Occipital lobe (tissue), 2 donors: ENCODE results near the gene VSTM5. TPM values are rescaled to one million over a fixed set of nuclear protein-coding genes. Genes with fewer than 3 reads are reported as not detected.

ENCODE experiments used
- DNase-seq: peaks from one replicate; lab custom pipeline; 2025; lab: John Stamatoyannopoulos, UW
- total RNA-seq: library from RNA; depleted of rRNA; stranded (reverse); fragments of >200 nt; gene quantifications from one replicate; pipeline ENCODE4 v1.2.3, GENCODE V29; 2014

The VSTM5 gene
- total RNA-seq, 1 donor from 2014 or later: 1.1 TPM

- no peak for DNase-seq
Measured at GRCh38 chr11:93842461-93842860, 8.0 kb downstream of the VSTM5 start.

DNA sequence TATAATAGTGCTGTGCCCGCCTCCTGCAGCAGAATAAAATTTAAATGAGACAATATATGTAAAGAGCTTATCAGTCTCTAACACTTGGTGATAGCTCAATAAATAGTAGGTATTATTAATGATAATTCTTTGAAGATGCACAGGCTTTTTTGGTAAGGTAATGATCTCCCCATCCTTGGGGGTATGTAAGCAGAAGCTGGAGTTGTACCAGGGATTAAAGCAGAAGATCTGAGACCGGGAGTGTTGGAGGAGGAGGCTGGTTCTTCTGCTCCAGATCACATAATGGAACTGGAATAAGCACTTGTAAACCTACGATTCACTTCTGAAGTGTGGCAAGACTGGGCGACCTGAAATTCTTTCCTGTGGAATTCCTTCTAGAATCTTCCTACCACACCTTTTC, 8.4 kb downstream of the VSTM5 start:
- DNase-seq: no peak

- DNase-seq: no peak
Measured at GRCh38 chr11:93841446-93841845, 9.0 kb downstream of the VSTM5 start.

- DNase-seq: no peak
Measured at GRCh38 chr11:93840981-93841380, 9.4 kb downstream of the VSTM5 start.

- DNase-seq: no peak
Measured at GRCh38 chr11:93840180-93840579, 10.2 kb downstream of the VSTM5 start.

GRCh38 chr11:93838967-93839366, 11.5 kb downstream of the VSTM5 start:
- DNase-seq: no peak

DNA sequence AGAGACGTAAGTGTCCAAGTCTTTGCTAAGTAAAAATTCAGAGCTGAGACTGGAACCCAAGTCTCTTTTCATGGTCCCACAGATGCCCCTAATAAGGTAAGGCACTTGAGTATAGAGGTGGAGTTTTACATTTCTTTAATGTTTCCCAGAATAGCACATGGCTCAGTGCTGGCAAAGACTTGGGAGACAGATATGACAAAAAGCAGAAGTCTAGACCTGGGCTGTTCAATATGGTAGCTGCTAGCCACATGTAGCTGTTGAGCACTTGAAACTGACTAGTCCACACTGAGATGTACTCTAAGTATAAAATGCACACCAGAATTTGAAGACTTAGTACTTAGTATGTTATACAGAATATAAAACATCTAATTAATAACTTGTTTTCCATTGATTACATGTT, 17.6 kb downstream of the VSTM5 start:
- no peak for DNase-seq

DNA sequence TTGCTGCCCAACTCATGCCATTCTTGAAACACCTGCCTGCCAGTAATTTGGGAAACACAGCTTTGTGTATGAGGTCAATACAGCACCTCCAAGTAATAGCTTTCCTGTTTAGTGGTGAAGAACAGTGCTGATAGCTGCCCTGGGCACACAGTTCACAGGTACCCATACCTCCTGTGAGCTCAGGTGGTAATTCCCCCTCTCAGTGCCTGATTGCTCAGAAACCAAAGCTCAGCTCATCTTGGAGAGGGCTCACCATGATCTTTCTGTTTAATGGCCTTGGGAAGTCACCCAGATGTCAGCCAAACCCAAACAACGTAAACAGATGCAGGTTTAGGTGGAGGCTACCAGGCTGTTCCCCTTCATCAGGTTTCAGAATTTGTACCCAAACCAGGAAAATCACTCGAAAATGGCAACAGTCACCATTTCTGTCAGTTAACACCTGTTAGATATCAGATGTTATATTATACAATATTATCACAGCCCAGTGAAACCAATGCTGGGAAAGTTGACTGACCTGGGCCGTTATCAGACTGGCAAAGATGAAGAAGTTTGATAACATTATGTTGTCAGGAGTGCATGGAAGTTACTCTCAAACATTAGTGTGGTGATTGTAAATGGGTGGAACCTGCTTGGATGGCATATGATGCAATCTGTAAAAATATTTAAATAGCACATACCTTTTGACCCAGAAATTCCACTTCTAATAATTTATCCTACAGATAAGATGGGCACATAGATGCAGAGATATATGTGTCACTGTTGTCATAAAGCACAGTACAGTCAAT, 18.9 kb downstream of the VSTM5 start:
- no peak for DNase-seq

GRCh38 chr11:93829598-93829997, 20.8 kb downstream of the VSTM5 start:
- DNase-seq: no peak

DNA sequence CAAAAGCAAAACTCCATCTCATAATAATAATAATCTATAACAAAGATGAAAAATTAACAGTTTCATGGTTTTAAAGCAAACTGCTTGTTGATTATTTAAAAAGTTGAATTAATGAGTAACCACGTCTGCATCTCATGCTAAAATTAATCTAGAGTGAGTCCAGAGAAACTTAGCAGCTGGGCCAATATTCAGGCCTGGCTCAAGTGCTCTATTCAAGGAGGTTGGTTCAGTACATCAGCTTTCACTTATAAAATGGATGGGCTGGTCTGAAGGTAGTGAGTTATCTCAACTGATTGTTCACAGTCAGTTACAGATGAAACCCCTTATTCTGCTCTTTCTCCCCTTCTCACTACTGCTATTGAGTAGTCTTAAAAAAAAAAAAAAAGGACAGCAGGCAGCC, 23.1 kb downstream of the VSTM5 start:
- no peak for DNase-seq

DNA sequence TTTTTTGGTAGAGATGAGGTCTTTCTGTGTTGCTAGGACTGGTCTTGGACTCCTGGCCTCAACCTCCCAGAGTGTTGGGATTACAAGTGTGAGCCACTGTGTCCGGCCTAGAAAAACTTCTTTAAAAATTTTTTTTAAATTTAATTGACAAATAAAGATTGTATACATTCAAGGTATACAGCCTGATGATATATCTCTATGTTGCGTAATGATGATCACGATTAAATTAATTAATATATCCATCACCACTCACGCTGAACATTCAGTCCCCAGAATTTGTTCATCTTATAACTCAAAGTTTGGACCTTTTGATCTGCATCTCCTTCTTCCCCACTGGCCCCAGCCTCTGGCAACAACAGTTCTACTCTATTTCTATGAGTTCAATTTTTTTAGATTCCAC, 27.2 kb downstream of the VSTM5 start:
- DNase-seq: no peak

DNA sequence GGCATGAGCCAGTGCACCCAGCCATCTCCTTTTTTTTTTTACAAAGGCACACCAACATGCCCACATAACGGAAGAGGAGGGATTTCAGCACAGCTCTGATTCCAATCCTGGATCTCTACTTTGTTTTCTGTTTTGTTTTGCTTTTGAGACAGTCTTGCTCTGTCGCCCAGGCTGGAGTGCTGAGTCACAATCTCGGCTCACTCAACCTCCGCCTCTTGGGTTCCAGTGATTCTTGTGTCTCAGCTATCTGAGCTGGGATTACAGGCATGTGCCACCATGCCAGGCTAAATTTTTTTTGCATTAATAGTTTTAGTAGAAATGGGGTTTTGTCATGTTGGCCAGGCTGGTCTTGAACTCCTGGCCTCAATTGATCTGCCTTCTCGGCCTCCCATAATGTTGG, 28.1 kb downstream of the VSTM5 start:
- DNase-seq: no peak

DNA sequence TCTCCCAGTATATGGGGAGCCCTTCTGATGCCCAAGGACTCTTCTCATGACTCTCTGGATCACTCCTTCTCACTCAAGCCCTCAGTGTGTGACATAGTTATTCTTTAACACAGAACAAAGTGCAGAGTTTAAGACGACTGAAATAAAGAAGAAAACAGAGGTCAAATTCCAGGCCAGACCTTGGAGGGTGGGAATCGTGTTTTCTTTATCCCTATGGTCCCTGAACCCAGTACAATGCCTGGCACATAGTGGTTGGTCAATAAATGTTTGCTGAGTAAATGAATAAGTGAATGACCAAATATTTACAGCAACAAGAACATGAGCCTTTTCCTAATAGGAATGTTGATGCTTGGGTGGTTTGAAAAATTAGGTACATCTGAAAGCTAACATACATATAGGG, 28.8 kb downstream of the VSTM5 start:
- DNase-seq: no peak

- no peak for DNase-seq
Measured at GRCh38 chr11:93820847-93821246, 29.6 kb downstream of the VSTM5 start.

DNA sequence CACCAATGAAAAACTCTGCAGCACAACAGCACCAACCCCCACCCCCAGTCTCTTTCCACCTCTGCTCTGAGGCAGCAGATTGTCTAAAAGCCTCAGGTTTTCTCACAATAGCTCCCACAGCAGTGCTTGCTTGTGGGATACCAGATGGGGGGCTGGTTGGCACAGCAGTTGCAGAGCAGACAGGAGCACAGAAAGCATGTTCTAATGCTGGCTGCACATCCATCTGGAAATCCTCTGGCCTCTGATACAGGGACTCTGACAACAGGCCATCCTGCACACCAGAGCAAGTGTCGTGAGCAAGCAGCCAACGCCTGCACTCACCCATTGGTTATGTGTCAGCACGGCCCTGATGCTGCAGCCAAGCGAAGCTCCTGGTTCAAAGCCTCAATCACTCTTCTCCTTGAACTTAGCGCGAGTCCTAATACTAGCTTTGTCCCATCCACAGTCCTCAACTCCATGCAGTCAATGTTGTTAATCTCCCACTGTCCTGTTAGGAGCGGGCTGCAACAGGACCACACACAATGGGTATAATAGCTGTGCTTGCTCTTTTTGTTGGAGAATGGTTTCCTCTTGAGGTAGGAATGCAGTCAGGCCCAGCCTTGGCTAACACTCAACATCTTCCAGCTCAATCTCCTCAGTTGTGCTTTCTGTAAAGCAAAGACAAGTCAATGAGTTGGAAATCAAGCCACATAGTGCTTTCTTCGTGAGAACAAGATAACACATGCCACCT, 30.3 kb downstream of the VSTM5 start:
- no peak for DNase-seq

- DNase-seq: no peak
Measured at GRCh38 chr11:93817426-93818348, 32.7 kb downstream of the VSTM5 start.

DNA sequence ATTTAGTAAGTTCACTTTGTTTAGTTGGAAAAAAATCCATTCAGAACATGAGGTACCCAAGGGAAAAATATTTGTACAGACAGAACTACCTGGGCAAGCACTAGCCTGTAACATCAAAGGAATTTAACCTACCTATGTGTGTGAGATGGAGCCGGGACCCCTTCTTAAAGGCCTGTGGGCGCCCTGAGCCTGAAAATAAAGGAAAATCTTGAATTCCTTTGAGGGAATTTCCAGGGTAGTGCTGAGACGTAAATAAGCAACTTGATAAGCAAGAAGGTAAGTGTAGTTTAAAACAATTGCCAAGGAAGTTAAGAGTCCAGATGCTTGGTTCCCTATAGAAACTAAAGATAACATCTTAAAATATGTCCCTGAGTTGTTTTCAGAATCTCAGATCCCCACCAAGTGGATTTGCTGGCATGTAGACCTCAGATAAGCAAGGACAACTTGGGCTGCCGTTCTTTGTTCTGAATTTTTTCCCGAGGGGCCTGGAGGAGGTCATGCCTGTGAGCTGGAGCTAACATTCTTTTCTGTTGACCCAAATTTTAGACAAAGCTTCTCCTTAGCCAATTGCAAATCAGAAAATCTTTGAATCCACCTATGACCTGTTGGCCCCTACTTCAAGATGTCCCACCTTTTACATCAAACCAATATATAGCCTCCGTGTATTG, 35.3 kb downstream of the VSTM5 start:
- DNase-seq: no peak

DNA sequence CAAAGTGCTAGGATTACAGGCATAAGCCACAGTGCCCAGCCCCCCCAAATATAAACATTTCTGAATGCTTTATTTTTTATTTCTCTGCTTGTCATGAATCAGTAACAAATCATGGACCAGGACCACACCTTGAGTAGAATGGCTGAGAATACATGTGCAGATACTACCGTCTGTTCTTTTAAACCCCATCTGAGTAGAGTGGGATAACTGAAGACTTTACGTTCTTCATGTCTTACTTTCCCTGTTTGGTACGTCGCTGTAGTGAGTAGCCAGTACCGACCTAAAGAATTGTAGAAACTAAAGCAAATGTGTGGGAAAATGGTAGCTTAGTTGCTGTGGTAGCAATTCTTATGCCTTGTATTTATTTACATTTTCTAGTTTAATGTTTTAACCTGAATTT, 36.4 kb downstream of the VSTM5 start:
- no peak for DNase-seq

- DNase-seq: no peak
Measured at GRCh38 chr11:93807980-93808379, 42.4 kb downstream of the VSTM5 start.

DNA sequence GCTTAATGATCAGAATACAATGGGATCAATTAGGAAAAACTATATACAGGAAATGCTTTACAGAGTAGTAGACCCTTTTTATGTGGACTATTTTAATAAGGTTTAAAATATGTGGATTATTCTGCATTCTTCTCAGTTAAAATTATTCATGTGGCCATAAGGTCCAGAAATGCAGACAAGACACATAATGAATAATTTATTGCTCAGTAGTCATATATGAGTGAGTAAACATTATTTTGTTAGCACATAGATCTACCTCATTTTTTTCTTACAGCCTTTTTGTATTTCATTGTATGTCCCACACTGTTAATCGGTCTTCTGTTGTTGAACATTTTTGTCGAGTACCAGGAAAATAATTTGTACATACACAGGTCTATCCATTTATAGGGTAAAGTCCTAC, 45.5 kb downstream of the VSTM5 start:
- DNase-seq: no peak

GRCh38 chr11:93801366-93801765, 49.1 kb downstream of the VSTM5 start:
- DNase-seq: no peak
